H1 (cell line): ENCODE measurements around the gene TUBA3C. TPM values are rescaled to one million over a fixed set of nuclear protein-coding genes. Genes with fewer than 3 reads are reported as not detected.

Experiments used
- CTCF ChIA-PET: fragments of 300-600 bp; sonication (Branson Sonifier 250); formaldehyde crosslinking; loops from one replicate; lab custom pipeline; 2021; ENCODE audit not compliant: partially characterized antibody; lab: Charles Lee
- POLR2A ChIA-PET: fragments of 300-600 bp; sonication (Branson Sonifier 250); formaldehyde crosslinking; loops from one replicate; lab custom pipeline; 2021; ENCODE audit warnings: inconsistent platforms; ENCODE audit not compliant: partially characterized antibody; lab: Charles Lee
- DNase-seq, 2 experiments: peaks; one replicate each; pipeline versions ENCODE4 v3.0.0 to v3.0.0-alpha.2; 2010 to 2022; ENCODE audit warnings: low spot score in 2 of 2, low read depth in 1 of 2, mixed read lengths in 1 of 2
- FAIRE-seq: peaks from 2 replicates; lab custom pipeline; 2011; peaks lifted over from hg19 to GRCh38; lab: Jason Lieb, UNC
- H2AFZ ChIP-seq: 2 replicates; pipeline ENCODE4 v1.8.1; 2012; ENCODE audit warnings: low read length, inconsistent platforms
- H2AK5ac ChIP-seq: 2 replicates; pipeline ENCODE4 v1.6.1; 2013; ENCODE audit warnings: low read depth, low read length
- H2BK120ac ChIP-seq: replicated peaks from 2 replicates; pipeline ENCODE3; 2013; ENCODE audit warnings: low read depth, low read length, inconsistent platforms
- H2BK12ac ChIP-seq: 2 replicates; pipeline ENCODE4 v1.6.1; 2013; ENCODE audit warnings: low read depth, low read length
- H2BK15ac ChIP-seq: 2 replicates; pipeline ENCODE4 v1.6.1; 2013; ENCODE audit warnings: low read length
- H2BK20ac ChIP-seq: 2 replicates; pipeline ENCODE4 v1.6.1; 2013; ENCODE audit warnings: low read length
- H2BK5ac ChIP-seq: 2 replicates; pipeline ENCODE4 v1.6.1; 2013; ENCODE audit warnings: low read depth, low read length
- H3K14ac ChIP-seq: 2 replicates; pipeline ENCODE4 v1.6.1; 2013; ENCODE audit warnings: inconsistent platforms; ENCODE audit not compliant: insufficient read length
- H3K18ac ChIP-seq: 2 replicates; pipeline ENCODE4 v1.6.1; 2013; ENCODE audit warnings: low read length; ENCODE audit errors: extremely low read depth
- H3K23ac ChIP-seq: 2 replicates; pipeline ENCODE4 v1.6.1; 2013; ENCODE audit warnings: inconsistent platforms; ENCODE audit not compliant: insufficient read length
- H3K23me2 ChIP-seq: 2 replicates; pipeline ENCODE4 v1.6.1; 2013; ENCODE audit warnings: low read depth, low read length
- H3K27ac ChIP-seq: 2 replicates; pipeline ENCODE4 v1.6.1; 2011; ENCODE audit warnings: low read depth, low read length, inconsistent platforms
- H3K27me3 ChIP-seq, 4 experiments: replicated peaks in 1 of 4; 1 replicate in 1 of 4; 2 replicates in 3 of 4; pipeline versions ENCODE4 v1.6.1 to v1.8.1; 2011 to 2013; ENCODE audit warnings: low read length in 3 of 4, mild to moderate bottlenecking in 3 of 4, inconsistent platforms in 2 of 4, mixed read lengths in 2 of 4, moderate library complexity in 1 of 4; ENCODE audit not compliant: control insufficient read depth in 3 of 4, insufficient read depth in 3 of 4; ENCODE audit errors: extremely low read depth in 1 of 4
- H3K36me3 ChIP-seq, 4 experiments: 2 replicates each; pipeline versions ENCODE4 v1.6.1 to v1.8.1; 2011 to 2013; ENCODE audit warnings: mild to moderate bottlenecking in 4 of 4, low read length in 3 of 4, moderate library complexity in 2 of 4, control low read depth in 1 of 4, inconsistent platforms in 1 of 4; ENCODE audit not compliant: insufficient read depth in 4 of 4, control insufficient read depth in 2 of 4
- H3K4ac ChIP-seq: replicated peaks from 2 replicates; pipeline ENCODE3; 2013; ENCODE audit warnings: low read length, low read depth, mixed read lengths, inconsistent platforms; ENCODE audit not compliant: insufficient read length
- H3K4me1 ChIP-seq, 4 experiments: replicated peaks in 1 of 4; 1 replicate in 1 of 4; 2 replicates in 3 of 4; pipeline versions ENCODE4 v1.6.1 to v1.8.1; 2011 to 2013; ENCODE audit warnings: low read length in 3 of 4, inconsistent platforms in 2 of 4, mixed read lengths in 1 of 4; ENCODE audit not compliant: insufficient read depth in 4 of 4, control insufficient read depth in 3 of 4
- H3K4me2 ChIP-seq, 2 experiments: 2 replicates each; pipeline versions ENCODE4 v1.6.1 to v1.8.1; 2011 to 2013; ENCODE audit warnings: low read depth in 2 of 2, low read length in 2 of 2, control low read depth in 1 of 2, inconsistent platforms in 1 of 2, mild to moderate bottlenecking in 1 of 2; ENCODE audit not compliant: insufficient read depth in 1 of 2
- H3K4me3 ChIP-seq, 4 experiments: fragments of 200-600, 300-600 bp in 1 of 4; sonication (generic), shearing (Covaris generic), sonication (Bioruptor Twin) in 1 of 4; 2 replicates each; pipeline versions ENCODE4 v1.5.1 to v1.8.1; 2011 to 2016; ENCODE audit warnings: low read length in 4 of 4, low read depth in 3 of 4, control low read depth in 2 of 4, inconsistent platforms in 2 of 4, mild to moderate bottlenecking in 2 of 4, mixed read lengths in 1 of 4, moderate library complexity in 1 of 4; ENCODE audit not compliant: insufficient read depth in 2 of 4; ENCODE audit errors: extremely low read depth in 1 of 4
- H3K56ac ChIP-seq: replicated peaks from 2 replicates; pipeline ENCODE3; 2013; ENCODE audit warnings: low read depth, mild to moderate bottlenecking, mixed read lengths, low read length, inconsistent platforms; ENCODE audit not compliant: insufficient read length
- H3K79me1 ChIP-seq: 2 replicates; pipeline ENCODE4 v1.6.1; 2013; ENCODE audit warnings: low read depth, low read length, control low read depth
- H3K79me2 ChIP-seq, 2 experiments: 2 replicates each; pipeline versions ENCODE4 v1.6.1 to v1.8.1; 2012 to 2013; ENCODE audit warnings: low read length in 2 of 2, mild to moderate bottlenecking in 2 of 2, inconsistent platforms in 1 of 2; ENCODE audit not compliant: insufficient read depth in 2 of 2, control insufficient read depth in 1 of 2
- H3K9ac ChIP-seq, 4 experiments: replicated peaks in 1 of 4; 1 replicate in 1 of 4; 2 replicates in 3 of 4; pipeline versions ENCODE4 v1.6.1 to v1.8.1; 2011 to 2013; ENCODE audit warnings: low read depth in 3 of 4, low read length in 3 of 4, control low read depth in 2 of 4, mild to moderate bottlenecking in 2 of 4, moderate library complexity in 2 of 4, inconsistent platforms in 1 of 4; ENCODE audit errors: extremely low read depth in 1 of 4
- H3K9me3 ChIP-seq, 2 experiments: 2 replicates each; pipeline versions ENCODE4 v1.6.1 to v1.8.1; 2012 to 2013; ENCODE audit warnings: mild to moderate bottlenecking in 2 of 2, moderate library complexity in 2 of 2, control low read depth in 1 of 2, inconsistent platforms in 1 of 2, low read depth in 1 of 2, low read length in 1 of 2, mixed read lengths in 1 of 2; ENCODE audit not compliant: insufficient read depth in 2 of 2
- H4K20me1 ChIP-seq, 2 experiments: replicated peaks in 1 of 2; 2 replicates each; pipeline versions ENCODE3 to v1.8.1; 2011 to 2013; ENCODE audit warnings: inconsistent platforms in 2 of 2, low read length in 2 of 2, mild to moderate bottlenecking in 1 of 2; ENCODE audit not compliant: insufficient read depth in 2 of 2, control insufficient read depth in 1 of 2
- H4K5ac ChIP-seq: 2 replicates; pipeline ENCODE4 v1.6.1; 2013; ENCODE audit warnings: low read length, low read depth, mixed read lengths, inconsistent platforms; ENCODE audit not compliant: insufficient read length
- H4K8ac ChIP-seq: 2 replicates; pipeline ENCODE4 v1.8.0; 2013; ENCODE audit warnings: mild to moderate bottlenecking, moderate library complexity, low read length, inconsistent platforms; ENCODE audit not compliant: insufficient read depth; ENCODE audit errors: extremely low read depth
- H4K91ac ChIP-seq: replicated peaks from 2 replicates; pipeline ENCODE3; 2013; ENCODE audit warnings: low read length, mixed read lengths, inconsistent platforms; ENCODE audit not compliant: insufficient read length
- CBX5 ChIP-seq: fragments of 300-800, 300-1000 bp; sonication (generic); IDR thresholded peaks from 2 replicates; pipeline ENCODE4 v1.7.1; 2016; ENCODE audit warnings: antibody characterized with exemption, low read length, low read depth
- USF2 ChIP-seq: IDR thresholded peaks from 2 replicates; pipeline ENCODE4 v1.6.1; 2011; ENCODE audit warnings: low read length, improper control_type of control experiment
- WGBS, 2 experiments: shearing (Covaris generic) in 1 of 2; methylation state at CpG; one replicate each; pipeline versions ENCODE4 v1.1.6 to v1.1.7; 2013 to 2015; ENCODE audit warnings: low lambda C conversion rate in 2 of 2, mixed read lengths in 2 of 2, inconsistent platforms in 1 of 2, low coverage in 1 of 2, missing lambda C conversion rate in 1 of 2; ENCODE audit not compliant: insufficient replicate concordance in 2 of 2, insufficient coverage in 1 of 2, insufficient read length in 1 of 2; ENCODE audit errors: extremely low coverage in 1 of 2, missing lambda C conversion rate in 1 of 2; 5-methylcytosine and 5-hydroxymethylcytosine counted together
- polyA plus RNA-seq, 7 experiments: library from polyadenylated mRNA; depleted of rRNA in 3 of 7; stranded (reverse) in 5 of 7; unstranded in 2 of 7; fragments of >200 nt in 5 of 7; fragments of 200-250 nt in 2 of 7; gene quantifications; 1 replicate in 5 of 7; 2 replicates in 1 of 7; 4 replicates in 1 of 7; pipeline versions ENCODE4 v1.2.1 to v1.2.3, GENCODE V29; 2011 to 2013; ENCODE audit warnings: missing spikeins in 2 of 7, mixed read lengths in 2 of 7
- total RNA-seq: library from RNA; stranded (reverse); fragmentation: NEBNext Ultra II Directional; extraction: Animal tissue kit (Norgen Biotek cat#: 25700); gene quantifications from 2 replicates; pipeline ENCODE4 v1.2.1, GENCODE V29; 2021

Gene TUBA3C
- total and polyA plus RNA-seq, 2 of the 8 experiments (the other 6 are each of a cell fraction or from before 2014, with no cell fraction given) = not detected

GRCh38 chr13:19155321-19155861, 26.2 kb downstream of the TUBA3C start:
- no peak overlapping the region for H3K14ac ChIP-seq
- no peak overlapping the region for H3K4me2 ChIP-seq
- no peak overlapping the region for H2BK15ac ChIP-seq
- no peak overlapping the region for H4K8ac ChIP-seq
- no peak overlapping the region for H2AK5ac ChIP-seq
- whole genome bisulfite sequencing, 2 experiments = 68% methylated on average over 5 of the region's 6 CpGs; no CpG with 5 or more reads in 1 of the 2 experiments
- no peak overlapping the region for H2BK5ac ChIP-seq
- no peaks in the 10 kb centered on the region for H4K20me1 ChIP-seq
- H3K23me2 ChIP-seq = no peaks in the 10 kb centered on the region
- no peak overlapping the region for H3K4me3 ChIP-seq
- no peak overlapping the region for H3K56ac ChIP-seq
- ChIA-PET POLR2A (no interaction called here), CTCF (no interaction called here)
- no peaks in the 10 kb centered on the region for H3K4me1 ChIP-seq
- no peak overlapping the region for H2BK12ac ChIP-seq
- no peak overlapping the region for H4K5ac ChIP-seq
- no peaks in the 10 kb centered on the region for H3K79me2 ChIP-seq
- H3K79me1 ChIP-seq = no peaks in the 10 kb centered on the region
- no peak overlapping the region for H3K4ac ChIP-seq
- H2AFZ ChIP-seq = no peak overlapping the region
- H3K27me3 ChIP-seq = no peaks in the 10 kb centered on the region
- H3K36me3 ChIP-seq = no peaks in the 10 kb centered on the region
- DNase-seq = no peak
- H3K9me3 ChIP-seq = peaks cover 89 to 100% of the 10 kb centered on the region in 2 experiments
- no peak for FAIRE-seq
- H3K23ac ChIP-seq = no peak overlapping the region
- no peak overlapping the region for H3K27ac ChIP-seq
- H4K91ac ChIP-seq = no peak overlapping the region
- no peak overlapping the region for H3K18ac ChIP-seq
- H3K9ac ChIP-seq = no peak overlapping the region
- H2BK120ac ChIP-seq = no peak overlapping the region
- no peak overlapping the region for H2BK20ac ChIP-seq
- TF ChIP-seq USF2 = no peak
- no peak for TF ChIP-seq CBX5
